HCT116 (cell line): ENCODE results near the gene KCNQ1OT1. TPM values are rescaled to one million over a fixed set of nuclear protein-coding genes. Genes with fewer than 3 reads are reported as not detected.

Experiments used
- ATAC-seq: fragments of 200-7000 bp; cut with Tn5 transposase; 2 replicates; pipeline ENCODE4 v1.9.1; 2020; ENCODE audit warnings: mild to moderate bottlenecking, moderate library complexity
- BruUV-seq: library from RNA; stranded (reverse); fragments of 400-500 nt; replicated peaks from 2 replicates; lab custom pipeline; 2021; lab: Mats Ljungman, UMichigan
- CTCF ChIA-PET: fragments of 300-600 bp; sonication (Branson Sonifier 250); formaldehyde crosslinking; loops from one replicate; lab custom pipeline; 2021; ENCODE audit warnings: antibody characterized with exemption; lab: Charles Lee
- POLR2A ChIA-PET: fragments of 300-600, 350-600 bp; sonication (Branson Sonifier 250); formaldehyde crosslinking; loops from one replicate; lab custom pipeline; 2021; ENCODE audit warnings: antibody characterized with exemption; lab: Charles Lee
- RAD21 ChIA-PET, 2 experiments: fragments of 300-600 bp; sonication (Branson Sonifier 250); formaldehyde crosslinking; loops; one replicate each; lab custom pipeline; 2023; ENCODE audit warnings: low total read pairs in 2 of 2; ENCODE audit not compliant: uncharacterized antibody in 2 of 2, unreplicated experiment in 2 of 2, low non-redundant PET in 1 of 2; lab: Charles Lee
- DNase-seq: peaks from one replicate; pipeline ENCODE4 v3.0.0-alpha.2; 2010; ENCODE audit warnings: low read depth, low spot score
- H2AFZ ChIP-seq: fragments of 200-600 bp; shearing (Covaris generic), sonication (generic); 2 replicates; pipeline ENCODE4 v1.6.1; 2017; ENCODE audit warnings: low read depth, mixed run types, mixed read lengths, antibody characterized with exemption, low read length; ENCODE audit not compliant: poor library complexity, severe bottlenecking
- H3K27ac ChIP-seq: 2 replicates; pipeline ENCODE4 v1.5.1; 2012; ENCODE audit warnings: low read depth, low read length
- H3K27me3 ChIP-seq: fragments of 200-600 bp; sonication (generic); 2 replicates; pipeline ENCODE4 v1.6.1; 2016; ENCODE audit warnings: mixed run types, low read length, mixed read lengths; ENCODE audit not compliant: insufficient read depth
- H3K36me3 ChIP-seq, 2 experiments: fragments of 200-500 bp in 1 of 2; fragments of 200-600 bp in 1 of 2; sonication (Bioruptor generic) in 1 of 2; sonication (generic) in 1 of 2; 2 replicates each; pipeline versions ENCODE4 v1.5.1 to v1.6.1; 2014 to 2016; ENCODE audit warnings: low read length in 2 of 2, inconsistent platforms in 1 of 2, mixed read lengths in 1 of 2, mixed run types in 1 of 2; ENCODE audit not compliant: insufficient read depth in 2 of 2, control insufficient read depth in 1 of 2
- H3K4me1 ChIP-seq, 2 experiments: fragments of 200-600 bp in 1 of 2; sonication (generic) in 1 of 2; 2 replicates each; pipeline versions ENCODE4 v1.5.1 to v1.6.1; 2012 to 2017; ENCODE audit warnings: low read length in 2 of 2, inconsistent platforms in 1 of 2, mild to moderate bottlenecking in 1 of 2, mixed read lengths in 1 of 2, mixed run types in 1 of 2, moderate library complexity in 1 of 2; ENCODE audit not compliant: insufficient read depth in 2 of 2, control insufficient read depth in 1 of 2
- H3K4me2 ChIP-seq: fragments of 200-600 bp; sonication (generic); 2 replicates; pipeline ENCODE4 v1.6.1; 2017; ENCODE audit warnings: mixed run types, low read length, mixed read lengths
- H3K4me3 ChIP-seq, 2 experiments: fragments of 200-600 bp in 1 of 2; sonication (generic) in 1 of 2; replicated peaks in 1 of 2; 2 replicates each; pipeline ENCODE4 v1.5.1; 2011 to 2016; ENCODE audit warnings: low read length in 2 of 2, control low read depth in 1 of 2, low read depth in 1 of 2, mild to moderate bottlenecking in 1 of 2, mixed read lengths in 1 of 2, mixed run types in 1 of 2
- H3K79me2 ChIP-seq: fragments of 200-600 bp; sonication (generic); 2 replicates; pipeline ENCODE4 v1.6.1; 2017; ENCODE audit warnings: mild to moderate bottlenecking, mixed run types, low read length, moderate library complexity, mixed read lengths; ENCODE audit not compliant: insufficient read depth
- H3K9ac ChIP-seq: fragments of 200-600 bp; sonication (generic); 2 replicates; pipeline ENCODE4 v1.6.1; 2016; ENCODE audit warnings: low read length, mixed read lengths
- H3K9me2 ChIP-seq: fragments of 200-600 bp; sonication (generic), shearing (Covaris generic); 2 replicates; pipeline ENCODE4 v1.6.1; 2017; ENCODE audit warnings: mixed run types, mild to moderate bottlenecking, moderate library complexity; ENCODE audit not compliant: insufficient read depth
- H3K9me3 ChIP-seq, 2 experiments: fragments of 200-500 bp in 1 of 2; fragments of 200-600 bp in 1 of 2; sonication (Bioruptor generic) in 1 of 2; sonication (generic) in 1 of 2; 2 replicates each; pipeline ENCODE4 v1.6.1; 2014 to 2017; ENCODE audit warnings: low read length in 2 of 2, mixed read lengths in 2 of 2, inconsistent platforms in 1 of 2, low read depth in 1 of 2, mild to moderate bottlenecking in 1 of 2, mixed run types in 1 of 2, moderate library complexity in 1 of 2; ENCODE audit not compliant: control insufficient read depth in 1 of 2, insufficient read depth in 1 of 2
- H4K20me1 ChIP-seq: fragments of 200-600 bp; sonication (generic), shearing (Covaris generic); 2 replicates; pipeline ENCODE4 v1.6.1; 2017; ENCODE audit warnings: mixed run types, mild to moderate bottlenecking, moderate library complexity; ENCODE audit not compliant: insufficient read depth
- ATF3 ChIP-seq: IDR thresholded peaks from 2 replicates; pipeline ENCODE4 v1.6.1; 2012
- ELF1 ChIP-seq: IDR thresholded peaks from 2 replicates; pipeline ENCODE4 v1.6.1; 2012; ENCODE audit warnings: low read depth, borderline replicate concordance
- EZH2 ChIP-seq: fragments of 200-600 bp; sonication (generic); IDR thresholded peaks from 2 replicates; pipeline ENCODE4 v1.6.1; 2017; ENCODE audit warnings: antibody characterized with exemption, mixed run types
- SRF ChIP-seq: IDR thresholded peaks from 2 replicates; pipeline ENCODE4 v1.6.1; 2012; ENCODE audit warnings: low read depth
- YY1 ChIP-seq: IDR thresholded peaks from 2 replicates; pipeline ENCODE4 v1.6.1; 2011; ENCODE audit warnings: low read length, low read depth, moderate library complexity, mild to moderate bottlenecking; ENCODE audit not compliant: insufficient replicate concordance; ENCODE audit errors: extremely low read depth
- ZBTB33 ChIP-seq: IDR thresholded peaks from 2 replicates; pipeline ENCODE4 v1.6.1; 2011; ENCODE audit warnings: mild to moderate bottlenecking, low read length, moderate library complexity; ENCODE audit not compliant: insufficient replicate concordance; ENCODE audit errors: extremely low read depth
- intact Hi-C: fragments of 100-400 bp; cut with micrococcal nuclease; formaldehyde crosslinking; loops from 2 replicates; pipeline ENCODE4 v1.10.0; 2022
- total RNA-seq: library from RNA; stranded (reverse); gene quantifications from one replicate; pipeline ENCODE4 v1.2.1, GENCODE V29; 2021; ENCODE audit not compliant: unreplicated experiment

The KCNQ1OT1 gene
- total RNA-seq, 1 experiment from 2014 or later: 1.1 TPM

- ChIA-PET RAD21 (no interaction called here), CTCF (no interaction called here), POLR2A (no interaction called here)
- no peak overlapping the region for H3K27ac ChIP-seq
- H3K4me3 ChIP-seq: no peak overlapping the region
- H3K4me1 ChIP-seq: no peaks in the 10 kb centered on the region
- H3K9ac ChIP-seq: no peak overlapping the region
- no peaks in the 10 kb centered on the region for H3K9me3 ChIP-seq
- H4K20me1 ChIP-seq: no peaks in the 10 kb centered on the region
- intact Hi-C loops: no loop called here
- no peaks in the 10 kb centered on the region for H3K36me3 ChIP-seq
- no TSS peak for BruUV-seq
- no peak overlapping the region for H2AFZ ChIP-seq
- H3K9me2 ChIP-seq: no peaks in the 10 kb centered on the region
- no peaks in the 10 kb centered on the region for H3K79me2 ChIP-seq
- H3K4me2 ChIP-seq: no peak overlapping the region
- ATAC-seq (no peak), DNase-seq (no peak)
- TF ChIP-seq SRF: no peak
- TF ChIP-seq YY1: no peak
- TF ChIP-seq ATF3: no peak
- TF ChIP-seq ELF1: no peak
- no peak for TF ChIP-seq ZBTB33
- no peak for TF ChIP-seq EZH2
- H3K27me3 ChIP-seq: no peaks in the 10 kb centered on the region
These were observed 127.1 kb downstream of the KCNQ1OT1 start for GRCh38 chr11:2572491-2573239.
